Ectodermal cell (in vitro differentiated cells): Measurements from ENCODE around the gene MOB3B.

Experiments used
- H3K27ac ChIP-seq: 2 replicates; pipeline ENCODE4 v1.7.0; 2013; ENCODE audit warnings: mild to moderate bottlenecking, low read depth, low read length; ENCODE audit not compliant: insufficient read depth, poor library complexity, severe bottlenecking
- H3K27me3 ChIP-seq: 2 replicates; pipeline ENCODE4 v1.7.0; 2013; ENCODE audit warnings: mild to moderate bottlenecking, low read length; ENCODE audit not compliant: insufficient read depth, control insufficient read depth, poor library complexity, severe bottlenecking
- H3K36me3 ChIP-seq: one replicate; pipeline ENCODE4 v1.7.0; 2013; ENCODE audit warnings: low read length; ENCODE audit not compliant: control insufficient read depth, insufficient read depth
- H3K4me1 ChIP-seq: one replicate; pipeline ENCODE4 v1.7.0; 2013; ENCODE audit warnings: low read length; ENCODE audit not compliant: control insufficient read depth, insufficient read depth
- H3K4me3 ChIP-seq: 2 replicates; pipeline ENCODE4 v1.7.0; 2013; ENCODE audit warnings: low read depth, low read length, control low read depth; ENCODE audit not compliant: insufficient read depth
- H3K9me3 ChIP-seq: 2 replicates; pipeline ENCODE4 v1.7.0; 2013; ENCODE audit warnings: mild to moderate bottlenecking, low read length, moderate library complexity; ENCODE audit not compliant: control insufficient read depth
- WGBS, 2 experiments: methylation state at CpG; one replicate each; pipeline ENCODE4 v1.1.7; 2013; ENCODE audit warnings: missing lambda C conversion rate in 2 of 2; 5-methylcytosine and 5-hydroxymethylcytosine counted together

MOB3B gene

GRCh38 chr9:27564670-27565069 is 35.1 kb upstream of the MOB3B start:
- H3K9me3 ChIP-seq = no peaks in the 10 kb centered on the region
- H3K27me3 ChIP-seq = no peaks in the 10 kb centered on the region
- WGBS, 2 experiments = 100% methylated on average over 1 of the region's 1 CpG
- no peaks in the 10 kb centered on the region for H3K4me1 ChIP-seq
- no peak overlapping the region for H3K4me3 ChIP-seq
- no peak overlapping the region for H3K27ac ChIP-seq
- peaks cover 12% of the 10 kb centered on the region for H3K36me3 ChIP-seq

- Histone ChIP-seq H3K27me3 (no peaks in the 10 kb centered on the region), H3K36me3 (peaks cover 12% of the 10 kb centered on the region), H3K4me3 (no peak overlapping the region), H3K4me1 (no peaks in the 10 kb centered on the region), H3K27ac (no peak overlapping the region), H3K9me3 (no peaks in the 10 kb centered on the region)
- whole genome bisulfite sequencing, 2 experiments = 94 to 99% methylated on average over 2 to 4 of the region's 4 CpGs
Observed at GRCh38 chr9:27563738-27564430, 34.3 kb upstream of the MOB3B start.

GRCh38 chr9:27561685-27562084 is 32.1 kb upstream of the MOB3B start:
- no peaks in the 10 kb centered on the region for H3K9me3 ChIP-seq
- H3K4me1 ChIP-seq = no peaks in the 10 kb centered on the region
- no peak overlapping the region for H3K27ac ChIP-seq
- no peak overlapping the region for H3K4me3 ChIP-seq
- no peaks in the 10 kb centered on the region for H3K27me3 ChIP-seq
- 92 to 94% methylated on average over 3 of the region's 3 CpGs for WGBS, 2 experiments
- peaks cover 18% of the 10 kb centered on the region for H3K36me3 ChIP-seq

- Histone ChIP-seq H3K4me1 (no peaks in the 10 kb centered on the region), H3K9me3 (no peaks in the 10 kb centered on the region), H3K27ac (no peak overlapping the region), H3K27me3 (no peaks in the 10 kb centered on the region), H3K36me3 (peaks cover 23% of the 10 kb centered on the region), H3K4me3 (no peak overlapping the region)
Observed at GRCh38 chr9:27560457-27560856, 30.8 kb upstream of the MOB3B start.

GRCh38 chr9:27558307-27558706 is 28.7 kb upstream of the MOB3B start:
- Histone ChIP-seq H3K36me3 (peaks cover 37% of the 10 kb centered on the region), H3K4me1 (no peaks in the 10 kb centered on the region), H3K27ac (no peak overlapping the region), H3K9me3 (no peaks in the 10 kb centered on the region), H3K27me3 (no peaks in the 10 kb centered on the region), H3K4me3 (no peak overlapping the region)

GRCh38 chr9:27556470-27556869 is 26.9 kb upstream of the MOB3B start:
- no peaks in the 10 kb centered on the region for H3K27me3 ChIP-seq
- no peak overlapping the region for H3K27ac ChIP-seq
- WGBS, 2 experiments = 96% methylated on average over 7 to 8 of the region's 8 CpGs
- no peaks in the 10 kb centered on the region for H3K9me3 ChIP-seq
- no peaks in the 10 kb centered on the region for H3K4me1 ChIP-seq
- H3K36me3 ChIP-seq = peaks cover 29% of the 10 kb centered on the region
- no peak overlapping the region for H3K4me3 ChIP-seq

- no peak overlapping the region for H3K4me3 ChIP-seq
- no peaks in the 10 kb centered on the region for H3K27me3 ChIP-seq
- H3K4me1 ChIP-seq = no peaks in the 10 kb centered on the region
- 100% methylated on average over 1 of the region's 1 CpG for WGBS, 2 experiments
- H3K9me3 ChIP-seq = no peaks in the 10 kb centered on the region
- no peak overlapping the region for H3K27ac ChIP-seq
- peaks cover 32% of the 10 kb centered on the region for H3K36me3 ChIP-seq
Observed at GRCh38 chr9:27554712-27555111, 25.1 kb upstream of the MOB3B start.

- H3K4me1 ChIP-seq = no peaks in the 10 kb centered on the region
- no peaks in the 10 kb centered on the region for H3K9me3 ChIP-seq
- no peaks in the 10 kb centered on the region for H3K27me3 ChIP-seq
- H3K27ac ChIP-seq = no peak overlapping the region
- WGBS, 2 experiments = 97 to 99% methylated on average over 3 of the region's 4 CpGs
- H3K36me3 ChIP-seq = peaks cover 17% of the 10 kb centered on the region
- no peak overlapping the region for H3K4me3 ChIP-seq
Observed at GRCh38 chr9:27549196-27549755, 19.7 kb upstream of the MOB3B start.

- Histone ChIP-seq H3K27ac (no peak overlapping the region), H3K27me3 (no peaks in the 10 kb centered on the region), H3K4me1 (no peaks in the 10 kb centered on the region), H3K9me3 (no peaks in the 10 kb centered on the region), H3K4me3 (no peak overlapping the region), H3K36me3 (peaks cover 14% of the 10 kb centered on the region)
- 48 to 72% methylated on average over 3 to 7 of the region's 10 CpGs for WGBS, 2 experiments
Observed at GRCh38 chr9:27548055-27548741, 18.6 kb upstream of the MOB3B start.

- 91 to 94% methylated on average over 3 of the region's 3 CpGs for WGBS, 2 experiments
Observed at GRCh38 chr9:27545471-27545870, 15.9 kb upstream of the MOB3B start.

More at GRCh38 chr9:27545471-27545870, 15.9 kb upstream of the MOB3B start:
- Histone ChIP-seq H3K4me1 (no peaks in the 10 kb centered on the region), H3K27me3 (no peaks in the 10 kb centered on the region), H3K9me3 (no peaks in the 10 kb centered on the region), H3K27ac (no peak overlapping the region), H3K36me3 (peaks cover 8% of the 10 kb centered on the region), H3K4me3 (no peak overlapping the region)
